Stomach (tissue), 19 donors: Measurements from ENCODE around the gene HMGB2. TPM values are rescaled to one million over a fixed set of nuclear protein-coding genes. Genes with fewer than 3 reads are reported as not detected.

Experiments
- DNase-seq, 2 donors: peaks; one replicate each; pipeline versions ENCODE4 v3.0.0 to v3.0.0-alpha.2; 2013 to 2019
- H3K27ac ChIP-seq, 5 donors: fragments of 200-600 bp in 4 of 5; sonication (generic) in 4 of 5; one replicate each; pipeline ENCODE4 v1.5.1; 2013 to 2019; ENCODE audit warnings: mild to moderate bottlenecking in 1 of 5, moderate library complexity in 1 of 5
- H3K27me3 ChIP-seq, 3 donors: fragments of 200-600 bp; sonication (generic); one replicate each; pipeline ENCODE4 v1.5.1; 2017 to 2019; ENCODE audit warnings: mixed run types in 1 of 3
- H3K36me3 ChIP-seq, 4 donors: fragments of 200-600 bp; sonication (generic); 1 replicate in 3 of 4; 2 replicates in 1 of 4; pipeline ENCODE4 v1.5.1; 2016 to 2019
- H3K4me1 ChIP-seq, 4 donors: fragments of 200-600 bp; sonication (generic); one replicate each; pipeline ENCODE4 v1.5.1; 2016 to 2019
- H3K4me3 ChIP-seq, 4 donors: fragments of 200-600 bp; sonication (generic) in 3 of 4; one replicate each; pipeline ENCODE4 v1.5.1; 2016 to 2019; ENCODE audit warnings: mild to moderate bottlenecking in 1 of 4
- H3K9me3 ChIP-seq, 4 donors: fragments of 200-600 bp; sonication (generic); one replicate each; pipeline ENCODE4 v1.5.1; 2016 to 2019
- EP300 ChIP-seq: sonication (generic); formaldehyde crosslinking; IDR thresholded peaks from one replicate; pipeline ENCODE4 v1.6.1; 2017; ENCODE audit warnings: antibody characterized with exemption
- POLR2A ChIP-seq, 4 donors: fragments of 450-650 bp; IDR thresholded peaks; one replicate each; pipeline ENCODE4 v1.6.1; 2016; ENCODE audit warnings: antibody characterized with exemption in 4 of 4, control low read depth in 2 of 4, mild to moderate bottlenecking in 1 of 4, moderate library complexity in 1 of 4
- POLR2AphosphoS5 ChIP-seq, 3 donors: sonication (generic); formaldehyde crosslinking; IDR thresholded peaks; one replicate each; pipeline ENCODE4 v1.6.1; 2016; ENCODE audit warnings: antibody characterized with exemption in 3 of 3
- WGBS, 5 donors: extraction: QIAGEN DNeasy Blood & Tissue Kit in 3 of 5; methylation state at CpG; one replicate each; pipeline versions ENCODE4 v1.1.5 to v1.1.7; 2013 to 2018; 5-methylcytosine and 5-hydroxymethylcytosine counted together
- intact Hi-C: fragments of 100-400 bp; cut with DNase I; formaldehyde crosslinking; loops from one replicate; pipeline ENCODE4 v1.15.1; 2023; ENCODE audit warnings: low total_unique reads
- long read RNA-seq, 10 donors: transcript quantifications; one replicate each; lab custom pipeline, GENCODE V29; 2026
- polyA plus RNA-seq, 3 donors: library from polyadenylated mRNA; stranded (reverse); fragments of 200-250 nt; gene quantifications; one replicate each; pipeline ENCODE4 v1.2.3, GENCODE V29; 2013
- total RNA-seq, 5 donors: library from RNA; depleted of rRNA; stranded (reverse); fragments of >200 nt; gene quantifications; one replicate each; pipeline versions ENCODE4 v1.1.0 to v1.2.3, GENCODE V29; 2014 to 2016
- TF ChIP-seq, protein P1 (sequence below), 7 experiments: fragments of 450-650 bp in 4 of 7; fragments of 200-600 bp in 3 of 7; sonication (generic) in 3 of 7; IDR thresholded peaks; one replicate each; pipeline ENCODE4 v1.5.1; 2016 to 2019; ENCODE audit warnings: antibody characterized with exemption in 7 of 7, control low read depth in 2 of 7, mild to moderate bottlenecking in 1 of 7
- donor health status: healthy with polysubstance abuse.
- donor health status: Bipolar disorder and iron deficiency.
- donor health status: healthy.

HMGB2 gene
- total RNA-seq (10 to 100 TPM in 4 of 5 donors, 1 to 10 TPM in 1; 7.6 to 99.5 (median 37.3) TPM), polyA plus RNA-seq (100 to 1,000 TPM in 1 of 3 donors, 10 to 100 TPM in 2; 71.3 to 206 (median 79.9) TPM)
- long read RNA-seq, donor 1, transcript HMGB2-201 (5 exons, 1,889 nt): major isoform, 29 of 61 reads
- long read RNA-seq, donor 1, transcript HMGB2-202 (4 exons, 1,032 nt): minor isoform, 19 of 61 reads
- long read RNA-seq, donor 1, partial matches to known transcripts: 11 of 61 reads
- long read RNA-seq, donor 1, other reads (novel, unspliced or antisense): 0 of 61 reads
- long read RNA-seq, donor 2, transcript HMGB2-203 (5 exons, 1,175 nt): minor isoform, 7 of 80 reads
- long read RNA-seq, donor 2, transcript HMGB2-201 (5 exons, 1,889 nt): major isoform, 45 of 80 reads
- long read RNA-seq, donor 2, transcript HMGB2-202 (4 exons, 1,032 nt): minor isoform, 28 of 80 reads
- long read RNA-seq, donor 2, partial matches to known transcripts: 0 of 80 reads
- long read RNA-seq, donor 2, other reads (novel, unspliced or antisense): 0 of 80 reads
- long read RNA-seq, donor 3, transcript HMGB2-202 (4 exons, 1,032 nt): minor isoform, 12 of 54 reads
- long read RNA-seq, donor 3, transcript HMGB2-201 (5 exons, 1,889 nt): major isoform, 29 of 54 reads
- long read RNA-seq, donor 3, partial matches to known transcripts: 11 of 54 reads
- long read RNA-seq, donor 3, other reads (novel, unspliced or antisense): 0 of 54 reads
- long read RNA-seq, donor 4, transcript HMGB2-201 (5 exons, 1,889 nt): major isoform, 5 of 13 reads
- long read RNA-seq, donor 4, partial matches to known transcripts: 6 of 13 reads
- long read RNA-seq, donor 4, other reads (novel, unspliced or antisense): 0 of 13 reads
- long read RNA-seq, donor 5, transcript HMGB2-205 (3 exons, 1,841 nt): minor isoform, 11 of 111 reads
- long read RNA-seq, donor 5, transcript HMGB2-202 (4 exons, 1,032 nt): minor isoform, 11 of 111 reads
- long read RNA-seq, donor 5, transcript HMGB2-201 (5 exons, 1,889 nt): major isoform, 75 of 111 reads
- long read RNA-seq, donor 5, partial matches to known transcripts: 11 of 111 reads
- long read RNA-seq, donor 5, other reads (novel, unspliced or antisense): 0 of 111 reads
- long read RNA-seq, donor 6, transcript HMGB2-205 (3 exons, 1,841 nt): minor isoform, 8 of 184 reads
- long read RNA-seq, donor 6, transcript HMGB2-201 (5 exons, 1,889 nt): major isoform, 83 of 184 reads
- long read RNA-seq, donor 6, transcript HMGB2-202 (4 exons, 1,032 nt): minor isoform, 39 of 184 reads
- long read RNA-seq, donor 6, partial matches to known transcripts: 52 of 184 reads
- long read RNA-seq, donor 6, other reads (novel, unspliced or antisense): 0 of 184 reads
- long read RNA-seq, donor 7, transcript HMGB2-201 (5 exons, 1,889 nt): major isoform, 74 of 175 reads
- long read RNA-seq, donor 7, transcript HMGB2-202 (4 exons, 1,032 nt): minor isoform, 14 of 175 reads
- long read RNA-seq, donor 7, transcript HMGB2-205 (3 exons, 1,841 nt): minor isoform, 15 of 175 reads
- long read RNA-seq, donor 7, partial matches to known transcripts: 68 of 175 reads
- long read RNA-seq, donor 7, other reads (novel, unspliced or antisense): 0 of 175 reads
- long read RNA-seq, donor 8, transcript HMGB2-201 (5 exons, 1,889 nt): major isoform, 44 of 118 reads
- long read RNA-seq, donor 8, transcript HMGB2-202 (4 exons, 1,032 nt): minor isoform, 16 of 118 reads
- long read RNA-seq, donor 8, transcript HMGB2-205 (3 exons, 1,841 nt): minor isoform, 8 of 118 reads
- long read RNA-seq, donor 8, partial matches to known transcripts: 49 of 118 reads
- long read RNA-seq, donor 8, other reads (novel, unspliced or antisense): 0 of 118 reads
- long read RNA-seq, donor 9, transcript HMGB2-201 (5 exons, 1,889 nt): major isoform, 41 of 173 reads
- long read RNA-seq, donor 9, transcript HMGB2-202 (4 exons, 1,032 nt): minor isoform, 12 of 173 reads
- long read RNA-seq, donor 9, transcript HMGB2-205 (3 exons, 1,841 nt): minor isoform, 5 of 173 reads
- long read RNA-seq, donor 9, partial matches to known transcripts: 113 of 173 reads
- long read RNA-seq, donor 9, other reads (novel, unspliced or antisense): 0 of 173 reads
- long read RNA-seq, donor 10, transcript HMGB2-201 (5 exons, 1,889 nt): major isoform, 38 of 61 reads
- long read RNA-seq, donor 10, transcript HMGB2-202 (4 exons, 1,032 nt): minor isoform, 9 of 61 reads
- long read RNA-seq, donor 10, partial matches to known transcripts: 12 of 61 reads
- long read RNA-seq, donor 10, other reads (novel, unspliced or antisense): 0 of 61 reads

DNA sequence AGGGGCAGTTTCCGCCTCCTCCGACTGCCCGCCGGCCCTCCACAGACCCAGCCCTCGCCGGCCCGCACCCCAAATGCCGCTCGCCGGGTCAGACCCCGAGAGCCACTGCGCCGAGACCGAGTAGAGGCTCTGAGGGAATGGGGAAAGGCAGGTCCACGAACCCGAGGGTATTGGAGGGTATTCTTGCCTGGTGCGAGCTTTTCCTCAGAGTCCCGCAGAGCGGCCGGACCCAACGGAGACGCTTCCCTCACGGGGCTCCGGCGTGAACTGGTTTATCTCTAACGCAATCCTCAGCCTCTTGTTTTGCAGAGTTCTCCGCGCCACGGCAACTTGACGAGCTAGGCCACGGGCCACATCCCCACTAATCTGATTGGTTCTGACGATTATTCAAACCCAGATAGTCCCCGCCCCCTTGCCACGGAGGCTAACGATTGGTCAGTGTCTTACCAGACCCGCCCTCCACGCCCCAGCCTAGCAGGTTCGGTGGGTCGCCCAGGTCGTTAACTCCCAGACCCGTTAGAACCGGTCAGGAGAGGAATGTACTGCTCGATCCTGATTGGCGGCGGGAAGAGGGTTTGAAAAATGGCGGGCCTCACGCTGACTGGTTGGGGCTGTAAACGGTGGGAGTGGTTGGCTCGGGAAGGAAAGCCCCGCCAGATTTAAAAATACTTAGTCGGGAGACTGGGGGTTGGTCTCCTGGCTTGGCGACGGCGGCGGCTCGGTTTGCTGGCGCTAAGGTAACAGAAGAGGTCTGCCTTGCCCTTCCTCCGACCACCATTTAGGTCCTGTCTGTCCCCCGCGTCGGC lies at the start of gene HMGB2:
HMGB2 (minus strand) TSS at position 274 of the 806 bp plus-strand sequence. CDS start 709 bp downstream, outside the sequence.
- 0 to 1% (median 0%) methylated on average over 54 to 61 of the region's 61 CpGs for WGBS, 5 donors
- no peaks in the 10 kb centered on the region for H3K9me3 ChIP-seq
- TF ChIP-seq POLR2A (IDR thresholded peaks at IDR 0.05) (peak in 2 of 4 donors; percentile 88 to 93), EP300 (no peak), POLR2AphosphoS5 (IDR thresholded peaks at IDR 0.05) (peak; percentile 82 to 99 (median 97))
- TF ChIP-seq, protein P1, sequence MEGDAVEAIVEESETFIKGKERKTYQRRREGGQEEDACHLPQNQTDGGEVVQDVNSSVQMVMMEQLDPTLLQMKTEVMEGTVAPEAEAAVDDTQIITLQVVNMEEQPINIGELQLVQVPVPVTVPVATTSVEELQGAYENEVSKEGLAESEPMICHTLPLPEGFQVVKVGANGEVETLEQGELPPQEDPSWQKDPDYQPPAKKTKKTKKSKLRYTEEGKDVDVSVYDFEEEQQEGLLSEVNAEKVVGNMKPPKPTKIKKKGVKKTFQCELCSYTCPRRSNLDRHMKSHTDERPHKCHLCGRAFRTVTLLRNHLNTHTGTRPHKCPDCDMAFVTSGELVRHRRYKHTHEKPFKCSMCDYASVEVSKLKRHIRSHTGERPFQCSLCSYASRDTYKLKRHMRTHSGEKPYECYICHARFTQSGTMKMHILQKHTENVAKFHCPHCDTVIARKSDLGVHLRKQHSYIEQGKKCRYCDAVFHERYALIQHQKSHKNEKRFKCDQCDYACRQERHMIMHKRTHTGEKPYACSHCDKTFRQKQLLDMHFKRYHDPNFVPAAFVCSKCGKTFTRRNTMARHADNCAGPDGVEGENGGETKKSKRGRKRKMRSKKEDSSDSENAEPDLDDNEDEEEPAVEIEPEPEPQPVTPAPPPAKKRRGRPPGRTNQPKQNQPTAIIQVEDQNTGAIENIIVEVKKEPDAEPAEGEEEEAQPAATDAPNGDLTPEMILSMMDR (IDR thresholded peaks at IDR 0.05): no peak
- peak within 1 kb of the TSS; percentile 73 to 96 (median 88) for H3K4me3 ChIP-seq
- peaks cover 4 to 30% (median 24%) of the 10 kb centered on the region in 4 donors for H3K36me3 ChIP-seq
- peaks cover 15 to 45% (median 33%) of the 10 kb centered on the region in 4 donors for H3K4me1 ChIP-seq
- peak within 1 kb of the TSS; percentile 95 to 100 (median 98) for H3K27ac ChIP-seq
- no peaks in the 10 kb centered on the region for H3K27me3 ChIP-seq
- intact Hi-C loops: no loop called here
- peak; percentile 100 for DNase-seq

DNA sequence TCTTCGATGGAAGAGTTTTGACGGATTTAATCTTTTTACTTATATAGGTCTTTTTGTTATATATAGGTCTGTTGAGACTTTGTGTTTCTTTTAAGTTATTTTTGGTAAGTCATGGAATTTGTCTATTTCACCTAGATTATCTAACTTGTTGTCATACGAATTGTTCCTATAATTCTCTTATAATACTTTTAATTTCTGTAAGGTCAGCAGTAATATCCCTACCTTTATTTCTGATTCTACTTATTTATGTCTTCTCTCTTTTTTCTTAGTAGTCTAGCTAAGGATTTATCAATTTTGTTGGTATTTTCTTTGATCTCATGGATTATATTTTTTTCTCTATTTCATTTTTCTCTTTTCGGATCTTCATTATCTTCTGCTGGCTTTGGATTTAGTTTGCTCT lies 48.2 kb upstream of the HMGB2 start:
- Histone ChIP-seq H3K27me3 (no peaks in the 10 kb centered on the region), H3K27ac (no peak overlapping the region), H3K4me3 (no peak overlapping the region), H3K9me3 (no peaks in the 10 kb centered on the region), H3K4me1 (peaks cover 0 to 9% (median 0%) of the 10 kb centered on the region in 4 donors), H3K36me3 (peaks cover 0 to 13% (median 0%) of the 10 kb centered on the region in 4 donors)
- WGBS, 5 donors: 93 to 97% (median 95%) methylated on average over 4 of the region's 4 CpGs
- intact Hi-C loops: no loop called here
- DNase-seq: no peak
- TF ChIP-seq EP300 (no peak), POLR2AphosphoS5 (IDR thresholded peaks at IDR 0.05) (no peak), POLR2A (IDR thresholded peaks at IDR 0.05) (no peak)
- TF ChIP-seq, protein P1 (IDR thresholded peaks at IDR 0.05): no peak

DNA sequence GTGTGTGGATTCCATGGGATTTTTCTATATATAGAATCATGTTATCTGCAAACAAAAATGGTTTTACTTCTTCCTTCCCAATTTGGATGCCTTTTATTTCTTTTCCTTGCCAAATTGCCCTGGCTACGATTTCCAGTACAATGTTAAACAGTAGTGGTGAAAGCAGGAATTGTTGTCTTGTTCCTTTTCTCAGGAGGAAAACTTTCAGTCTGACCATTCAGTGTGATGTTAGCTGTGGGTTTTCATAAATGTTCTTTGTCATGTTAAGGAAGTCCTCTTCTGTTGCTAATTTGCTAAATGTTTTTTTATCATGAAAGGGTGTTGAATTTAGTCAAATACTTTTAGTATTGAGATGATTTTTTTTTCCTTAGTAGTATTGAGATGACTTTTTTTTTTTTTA lies 47.5 kb upstream of the HMGB2 start:
- intact Hi-C loops: no loop called here

More for the DNA sequence above, 47.5 kb upstream of the HMGB2 start:
- Histone ChIP-seq H3K4me1 (peaks cover 0 to 9% (median 0%) of the 10 kb centered on the region in 4 donors), H3K36me3 (peaks cover 0 to 13% (median 0%) of the 10 kb centered on the region in 4 donors), H3K4me3 (no peak overlapping the region), H3K27ac (no peak overlapping the region), H3K9me3 (no peaks in the 10 kb centered on the region), H3K27me3 (no peaks in the 10 kb centered on the region)
- no peak for DNase-seq
- TF ChIP-seq POLR2AphosphoS5 (IDR thresholded peaks at IDR 0.05) (no peak), EP300 (no peak), POLR2A (IDR thresholded peaks at IDR 0.05) (no peak)
- TF ChIP-seq, protein P1 (IDR thresholded peaks at IDR 0.05): no peak
- 22 to 45% (median 25%) methylated on average over 1 of the region's 1 CpG for WGBS, 5 donors
